ENCODE results near the gene CMIP. TPM values are rescaled to one million over a fixed set of nuclear protein-coding genes. Genes with fewer than 3 reads are reported as not detected.

The CMIP gene
- total RNA-seq, 1 experiment from 2014 or later, result 4.9 TPM

DNA sequence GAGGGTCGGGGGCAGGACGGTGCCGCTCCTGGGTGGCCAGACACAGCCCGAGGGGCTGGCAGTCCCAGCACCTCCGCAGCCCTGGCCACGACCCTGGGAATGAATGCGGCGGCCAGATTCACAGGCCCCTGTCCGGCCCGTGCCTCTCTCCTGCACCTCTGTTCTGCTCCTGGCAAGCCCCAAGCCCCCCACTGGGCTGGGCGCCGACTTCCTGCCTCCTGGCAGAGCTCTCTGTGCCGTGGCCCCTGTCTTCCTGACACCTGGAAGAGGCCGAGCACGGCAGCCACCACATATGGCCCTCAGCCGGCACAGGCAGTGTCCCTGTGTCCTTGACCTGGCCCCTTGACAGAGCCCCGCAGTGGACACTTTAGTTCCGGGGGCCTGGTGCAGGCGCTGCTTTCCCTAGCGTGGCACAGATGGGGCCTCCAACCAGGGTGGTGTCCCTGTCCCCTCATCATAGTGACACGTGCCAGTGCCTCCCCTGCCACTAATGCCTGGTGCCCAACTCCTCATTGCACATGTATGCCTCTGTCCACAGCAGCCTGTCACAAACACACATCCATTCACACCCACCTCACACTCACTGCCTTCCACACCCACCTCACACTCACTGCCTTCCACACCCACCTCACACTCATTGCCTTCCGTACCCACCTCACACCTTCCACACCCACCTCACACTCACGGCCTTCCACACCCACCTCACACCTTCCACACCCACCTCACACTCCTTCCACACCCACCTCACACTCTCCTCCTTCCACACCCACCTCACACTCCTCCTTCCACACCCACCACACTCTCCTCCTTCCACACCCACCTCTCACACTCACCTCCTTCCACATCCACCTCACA is 223.9 kb downstream of the CMIP start:
- no peak for DNase-seq (ENCODE audit: extremely low read depth, low read depth)

GRCh38 chr16:81669473-81670350 is 225.1 kb downstream of the CMIP start:
- DNase-seq (ENCODE audit: extremely low read depth, low read depth), result no peak

DNA sequence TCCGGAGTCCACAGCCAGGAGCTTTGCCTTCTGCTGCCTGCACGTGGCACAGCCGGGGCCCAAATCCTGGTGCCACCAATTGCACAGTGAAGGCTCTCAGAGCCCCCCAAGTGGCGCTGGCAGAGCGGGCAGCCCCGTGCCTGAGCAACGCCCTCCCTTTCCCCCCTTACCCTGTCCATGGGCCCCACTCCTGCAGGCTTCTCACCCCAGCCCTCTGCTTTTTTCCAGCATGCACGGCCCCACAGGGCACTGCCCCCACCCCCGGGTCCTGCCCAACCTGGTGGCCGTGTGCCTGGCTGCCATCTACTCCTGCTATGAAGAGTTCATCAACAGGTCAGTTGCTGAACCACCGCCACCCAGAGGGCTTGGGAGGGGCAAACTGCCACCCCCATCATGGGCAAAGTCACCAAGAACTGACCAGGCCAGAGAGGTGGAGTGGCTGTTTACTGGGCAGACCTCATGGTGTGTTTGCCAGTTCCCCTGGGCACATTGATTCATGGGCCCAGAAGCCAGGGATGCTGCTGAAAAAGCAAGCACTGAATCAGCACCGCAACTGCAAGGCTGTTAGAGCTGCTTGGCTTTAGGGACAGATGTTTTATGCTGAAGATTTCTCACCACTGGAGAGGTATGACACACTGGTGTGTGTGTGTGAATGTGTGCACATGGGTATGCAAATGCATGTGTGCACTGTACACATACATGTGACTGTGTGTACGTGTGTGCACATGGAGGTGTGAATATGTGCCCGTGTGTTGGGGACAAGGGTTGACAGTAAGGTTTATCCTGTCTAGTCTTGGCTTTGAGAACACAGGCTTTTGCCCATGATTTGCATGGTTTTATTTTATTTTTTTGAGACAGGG is 227.4 kb downstream of the CMIP start:
- DNase-seq (ENCODE audit: extremely low read depth, low read depth), result no peak

DNA sequence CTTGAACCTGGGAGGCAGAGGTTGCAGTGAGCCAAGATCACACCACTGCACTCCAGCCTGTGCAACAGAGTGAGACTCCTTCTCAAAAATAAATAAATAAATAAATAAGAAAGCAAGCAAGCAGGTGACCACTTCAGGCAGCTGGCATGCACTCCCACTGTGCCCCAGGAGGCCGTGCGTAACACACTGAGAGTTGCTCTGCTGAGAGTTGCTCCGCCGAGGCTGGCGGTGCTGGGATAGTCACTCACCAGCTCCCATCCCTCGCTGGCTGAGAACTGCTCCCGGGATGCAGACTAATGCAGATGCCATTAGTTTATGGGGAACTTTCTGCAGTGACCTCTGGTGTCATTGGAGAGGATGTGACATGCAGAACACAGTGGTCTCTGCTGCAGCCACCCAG is 228.8 kb downstream of the CMIP start:
- DNase-seq (ENCODE audit: extremely low read depth, low read depth), result no peak

DNA sequence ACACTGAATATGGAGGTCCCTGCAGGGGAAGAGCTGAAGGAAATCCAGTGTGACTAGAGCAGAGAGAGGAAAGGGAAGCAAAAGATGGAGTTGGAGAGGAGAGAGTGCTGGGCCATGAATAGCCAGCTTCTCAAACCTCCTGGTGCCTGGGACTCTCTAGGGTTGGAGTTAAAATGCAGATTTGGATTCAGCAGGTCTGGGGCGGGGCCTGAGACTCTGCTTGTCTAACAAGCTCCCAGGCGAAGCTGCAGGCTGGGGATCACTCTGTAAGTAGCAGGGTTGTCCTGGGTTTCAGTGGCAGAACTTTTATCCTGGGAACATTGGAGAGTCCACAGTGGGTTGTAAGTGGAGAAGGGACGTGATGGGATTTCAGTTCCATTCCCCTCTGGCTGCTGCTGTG is 231.1 kb downstream of the CMIP start:
- no peak for DNase-seq (ENCODE audit: extremely low read depth, low read depth)

GRCh38 chr16:81676066-81676882 is 231.7 kb downstream of the CMIP start:
- no peak for DNase-seq (ENCODE audit: extremely low read depth, low read depth)

DNA sequence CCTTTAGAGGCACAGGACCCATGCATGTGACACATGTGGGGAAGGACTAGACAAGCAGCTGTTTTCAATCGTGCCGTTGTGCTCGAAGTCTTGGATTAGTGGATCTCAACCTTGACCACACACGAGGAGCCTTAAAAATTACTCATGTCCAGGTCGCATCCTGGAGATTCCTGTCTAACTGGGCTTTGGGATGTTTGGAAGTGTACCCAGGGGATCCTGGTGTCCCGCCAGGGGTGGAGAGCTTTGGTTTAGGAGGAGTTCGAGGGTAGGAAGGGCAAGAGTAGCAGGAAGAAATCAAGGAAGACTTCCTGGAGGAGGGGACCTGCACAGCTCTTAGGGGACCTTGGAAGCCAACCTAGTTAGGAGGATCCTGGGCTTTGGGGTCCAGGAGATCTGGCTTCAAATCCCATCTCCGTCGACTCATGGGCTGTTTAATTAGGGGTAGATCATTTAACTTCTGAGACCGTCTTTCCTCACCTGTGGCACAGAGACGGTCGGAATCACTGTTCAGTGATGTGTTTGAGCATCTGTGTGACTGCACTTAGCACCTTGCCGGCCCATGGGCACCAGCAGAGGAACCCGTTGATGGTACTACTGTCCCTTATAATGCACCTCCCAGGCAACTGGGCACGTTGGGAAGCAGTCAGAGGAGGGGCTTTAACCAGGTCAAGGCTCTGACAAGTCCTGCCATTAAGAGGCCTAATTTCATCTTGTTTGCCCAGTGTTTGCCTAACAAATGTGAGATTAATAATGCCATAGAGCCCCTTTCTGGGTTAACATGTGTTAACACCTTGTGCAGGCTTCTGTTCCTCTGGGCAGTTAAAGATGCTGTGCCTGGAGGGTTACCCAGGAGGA is 232.5 kb downstream of the CMIP start:
- DNase-seq (ENCODE audit: extremely low read depth, low read depth), result no peak

DNA sequence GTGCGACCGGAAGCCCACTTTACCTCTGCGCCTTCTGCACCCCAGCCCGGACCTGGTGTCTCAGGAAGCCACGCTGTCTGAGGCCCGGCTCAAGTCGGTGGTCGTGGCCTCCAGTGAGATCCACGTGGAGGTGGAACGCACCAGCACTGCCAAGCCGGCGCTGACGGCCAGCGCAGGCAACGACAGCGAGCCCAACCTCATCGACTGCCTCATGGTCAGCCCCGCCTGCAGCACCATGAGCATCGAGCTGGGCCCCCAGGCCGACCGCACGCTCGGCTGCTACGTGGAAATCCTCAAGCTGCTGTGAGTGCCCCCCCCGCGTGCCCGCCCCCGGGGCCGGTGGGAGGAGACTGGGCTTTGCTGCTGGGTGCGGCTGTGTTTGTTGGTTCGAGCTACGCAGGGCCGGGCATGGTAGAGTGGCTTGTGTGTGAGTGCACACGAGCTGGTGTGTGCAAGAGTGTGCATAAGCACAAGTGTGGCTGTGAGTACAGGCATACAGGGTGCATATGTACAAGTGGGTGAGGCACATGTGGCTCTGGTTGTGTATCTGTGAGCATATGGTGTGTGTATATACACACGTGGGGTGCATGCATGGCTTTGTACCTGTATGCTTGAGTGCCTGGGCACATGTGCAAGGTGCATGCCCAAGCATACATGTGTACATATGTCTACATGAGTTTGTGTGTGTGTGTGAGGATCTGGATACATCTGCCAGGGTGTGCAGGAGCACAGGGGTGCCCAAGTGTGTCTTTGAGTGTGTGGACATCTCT is 233.9 kb downstream of the CMIP start:
- no peak for DNase-seq (ENCODE audit: extremely low read depth, low read depth)

GRCh38 chr16:81679721-81680430 is 235.3 kb downstream of the CMIP start:
- DNase-seq (ENCODE audit: extremely low read depth, low read depth), result no peak

GRCh38 chr16:81680444-81681275 is 236.1 kb downstream of the CMIP start:
- DNase-seq (ENCODE audit: extremely low read depth, low read depth), result no peak

GRCh38 chr16:81681311-81681710 is 236.7 kb downstream of the CMIP start:
- no peak for DNase-seq (ENCODE audit: extremely low read depth, low read depth)

GRCh38 chr16:81684242-81684837 is 239.7 kb downstream of the CMIP start:
- DNase-seq (ENCODE audit: extremely low read depth, low read depth), result no peak

- no peak for DNase-seq (ENCODE audit: extremely low read depth, low read depth)
These were observed 240.3 kb downstream of the CMIP start for GRCh38 chr16:81684901-81685300.

GRCh38 chr16:81686391-81687130 is 242.0 kb downstream of the CMIP start:
- DNase-seq (ENCODE audit: extremely low read depth, low read depth), result no peak

DNA sequence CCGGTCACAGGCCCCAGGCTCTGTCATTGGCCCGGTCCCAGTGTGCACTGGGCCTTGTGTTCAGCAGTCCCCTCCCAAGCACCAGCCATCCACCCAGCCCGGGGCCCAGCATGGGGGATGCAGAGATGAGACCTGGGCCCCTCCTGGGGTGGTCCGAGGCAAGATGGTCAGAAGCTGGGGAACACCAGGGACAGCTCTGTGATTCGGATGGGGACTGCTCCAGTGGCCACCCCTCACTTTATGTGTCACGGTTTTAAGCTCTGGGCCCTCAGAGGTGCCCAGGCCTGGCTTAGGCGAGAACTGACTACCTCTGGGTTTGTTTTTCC is 242.5 kb downstream of the CMIP start:
- no peak for DNase-seq (ENCODE audit: extremely low read depth, low read depth)

DNA sequence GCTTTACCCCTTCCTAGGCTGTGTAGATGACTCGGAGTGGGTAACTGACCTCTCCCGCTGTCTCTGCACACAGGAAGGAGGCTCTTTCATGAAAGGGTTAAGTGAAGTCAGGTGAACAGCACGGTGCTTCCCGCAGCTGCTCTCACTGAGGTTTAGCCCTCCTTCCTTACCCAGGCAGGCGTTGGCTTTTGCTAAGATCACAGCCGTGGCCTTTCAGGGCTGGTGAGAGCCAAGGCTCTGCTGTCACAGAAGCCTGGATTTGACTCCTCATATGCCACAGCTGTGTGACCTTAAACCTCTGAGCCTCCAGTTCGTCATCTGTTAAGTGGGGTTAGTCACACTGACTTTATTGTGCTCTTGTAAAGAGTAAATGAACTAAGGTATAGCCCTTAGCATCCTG is 243.6 kb downstream of the CMIP start:
- no peak for DNase-seq (ENCODE audit: extremely low read depth, low read depth)

All from NCI-H460 (cell line).